T-helper 2 cell treated with Interferon-gamma antibody and Interleukin-4, amounts not matched to agents 100 ng/mL and 5 ng/mL, for 36 hours (primary cell): Measurements from ENCODE around the gene CYP21A2. TPM values are rescaled to one million over a fixed set of nuclear protein-coding genes. Genes with fewer than 3 reads are reported as not detected.
"Not testable (repeated sequence)": the region's sequence is repeated elsewhere in the genome, so short reads cannot be mapped to it uniquely, and the experiment has no call there.

Experiments used
- intact Hi-C: fragments of 100-400 bp; cut with micrococcal nuclease; formaldehyde crosslinking; loops from one replicate; pipeline ENCODE4 v1.15.1; 2023
- total RNA-seq: library from RNA; stranded (reverse); gene quantifications from 2 replicates; pipeline ENCODE4 v1.2.3, GENCODE V29; 2022

The CYP21A2 gene
- total RNA-seq: 0.59 TPM in 2 replicates

GRCh38 chr6:32037598-32038524 lies at the start of gene CYP21A2:
TSS of gene CYP21A2 (plus strand) at chr6:32038415. CDS start at chr6:32038423, 8 bp downstream.
- intact Hi-C loops: not testable (repeated sequence)

- intact Hi-C loops: not testable (repeated sequence)
Measured at GRCh38 chr6:31989363-31989762, 48.9 kb upstream of the CYP21A2 start.

GRCh38 chr6:31994421-31994820 lies 43.8 kb upstream of the CYP21A2 start:
- intact Hi-C loops: not testable (repeated sequence)

- intact Hi-C loops: not testable (repeated sequence)
Measured at GRCh38 chr6:31996385-31996784, 41.8 kb upstream of the CYP21A2 start.

- intact Hi-C loops: not testable (repeated sequence)
Measured at GRCh38 chr6:32002546-32003268, 35.5 kb upstream of the CYP21A2 start.

GRCh38 chr6:32003301-32003700 lies 34.9 kb upstream of the CYP21A2 start:
- intact Hi-C loops: not testable (repeated sequence)

GRCh38 chr6:32004393-32004792 lies 33.8 kb upstream of the CYP21A2 start:
- intact Hi-C loops: not testable (repeated sequence)

GRCh38 chr6:32004864-32005537 lies 33.2 kb upstream of the CYP21A2 start:
- intact Hi-C loops: not testable (repeated sequence)

- intact Hi-C loops: not testable (repeated sequence)
Measured at GRCh38 chr6:32005538-32005880, 32.7 kb upstream of the CYP21A2 start.

- intact Hi-C loops: not testable (repeated sequence)
Measured at GRCh38 chr6:32005991-32006529, 32.2 kb upstream of the CYP21A2 start.

- intact Hi-C loops: not testable (repeated sequence)
Measured at GRCh38 chr6:32007086-32007485, 31.1 kb upstream of the CYP21A2 start.

GRCh38 chr6:32008037-32008436 lies 30.2 kb upstream of the CYP21A2 start:
- intact Hi-C loops: not testable (repeated sequence)

- intact Hi-C loops: not testable (repeated sequence)
Measured at GRCh38 chr6:32008616-32009015, 29.6 kb upstream of the CYP21A2 start.

- intact Hi-C loops: not testable (repeated sequence)
Measured at GRCh38 chr6:32009537-32009936, 28.7 kb upstream of the CYP21A2 start.

GRCh38 chr6:32010856-32011530 lies 27.2 kb upstream of the CYP21A2 start:
- intact Hi-C loops: not testable (repeated sequence)

GRCh38 chr6:32012941-32013617 lies 25.1 kb upstream of the CYP21A2 start:
- intact Hi-C loops: not testable (repeated sequence)

- intact Hi-C loops: not testable (repeated sequence)
Measured at GRCh38 chr6:32013738-32014137, 24.5 kb upstream of the CYP21A2 start.

GRCh38 chr6:32014547-32014946 lies 23.7 kb upstream of the CYP21A2 start, which contains the start of gene C4B:
TSS of gene C4B (plus strand) at chr6:32014795. CDS start at chr6:32014846, 51 bp downstream.
- intact Hi-C loops: not testable (repeated sequence)

GRCh38 chr6:32022100-32022499 lies 16.1 kb upstream of the CYP21A2 start:
- intact Hi-C loops: not testable (repeated sequence)

- intact Hi-C loops: not testable (repeated sequence)
Measured at GRCh38 chr6:32028631-32029030, 9.6 kb upstream of the CYP21A2 start.
